ENCODE measurements around the gene C12orf76. TPM values are rescaled to one million over a fixed set of nuclear protein-coding genes. Genes with fewer than 3 reads are reported as not detected.

Gene C12orf76
- total and polyA plus RNA-seq, 9 of the 15 experiments (the other 6 are each of a cell fraction or from before 2014, with no cell fraction given) = 6.3 to 38.6 (median 12.3) TPM

DNA sequence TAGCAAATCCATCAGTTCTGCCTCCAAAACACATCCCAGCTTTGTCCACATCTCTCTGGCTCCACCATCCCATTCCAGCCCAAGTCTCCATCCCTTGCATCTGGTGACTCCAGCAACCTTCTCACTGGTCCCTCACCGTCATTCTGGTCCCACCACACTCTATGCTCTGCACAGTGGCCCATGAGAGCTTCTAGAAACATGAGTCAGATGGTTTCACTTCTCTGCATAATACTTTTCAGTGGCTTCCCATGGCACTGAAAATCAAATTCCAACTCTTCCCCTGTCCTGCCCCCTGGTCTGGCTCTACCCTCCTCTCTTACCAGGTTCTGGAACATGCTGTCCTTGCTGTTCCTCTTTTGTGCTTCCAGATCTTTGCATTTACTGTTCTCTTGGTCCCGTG, 17.2 kb upstream of the C12orf76 start:
- ATAC-seq (no peak), DNase-seq (ENCODE audit: extremely low read depth in 1 of 4, low spot score in 3 of 4) (no peak), FAIRE-seq (no peak)
- Histone ChIP-seq H4K20me1 (replicated peaks; ENCODE audit: control insufficient read depth, insufficient read depth, low read length) (no peaks in the 10 kb centered on the region), H3K9ac (ENCODE audit: insufficient read depth in 1 of 2, low read depth in 2 of 2, low read length in 2 of 2) (no peak overlapping the region), H3K36me3 (ENCODE audit: control insufficient read depth, insufficient read depth, low read length) (no peaks in the 10 kb centered on the region), H3K4me1 (replicated peaks in 1 of 2; ENCODE audit: control insufficient read depth in 2 of 2, insufficient read depth in 2 of 2, low read length in 2 of 2) (peaks cover 6 to 14% of the 10 kb centered on the region in 2 experiments), H3K79me2 (ENCODE audit: control insufficient read depth, insufficient read depth, low read length) (no peaks in the 10 kb centered on the region), H3K9me3 (replicated peaks; ENCODE audit: control insufficient read depth, insufficient read depth, low read depth, low read length) (no peaks in the 10 kb centered on the region), H3K9me1 (ENCODE audit: control insufficient read depth, insufficient read depth, low read length) (no peaks in the 10 kb centered on the region), H3K27ac (ENCODE audit: extremely low read depth, low read depth, low read length) (no peak overlapping the region), H3K27me3 (ENCODE audit: control insufficient read depth in 2 of 2, insufficient read depth in 2 of 2, low read length in 2 of 2) (no peaks in the 10 kb centered on the region), H3K4me2 (ENCODE audit: insufficient read depth, low read length) (no peak overlapping the region), H2AFZ (ENCODE audit: low read depth, low read length) (no peak overlapping the region), H3K4me3 (no peak overlapping the region)
- no TSS peak for BruUV-seq (replicated peaks)
- 34% methylated on average over 2 of the region's 2 CpGs for WGBS (ENCODE audit: insufficient coverage, low coverage, missing lambda C conversion rate)
- intact Hi-C loops (cut with micrococcal nuclease) (no loop called here), in situ Hi-C loops (cut with MboI) (no loop called here)
- no peak for TF ChIP-seq ZNF263 (CRISPR knock-in tag; IDR thresholded peaks at IDR 0.05; ENCODE audit: borderline replicate concordance)
- TF ChIP-seq XRCC5 (IDR thresholded peaks at IDR 0.05; ENCODE audit: low read depth, low read length) = no peak
- TF ChIP-seq MYBL2 (IDR thresholded peaks at IDR 0.05; ENCODE audit: low read depth) = no peak
- TF ChIP-seq MYBL2 (CRISPR knock-in tag; IDR thresholded peaks at IDR 0.05; ENCODE audit: borderline replicate concordance) = no peak
- peak; percentile 25; the same call in 1 of the 2 replicates for TF ChIP-seq SPI1 (IDR thresholded peaks at IDR 0.05; ENCODE audit: borderline replicate concordance, low read depth, low read length)
- CTCF ChIA-PET (ENCODE audit: low intra/inter-chr PET ratio) = no interaction called here
- POLR2A ChIA-PET = no interaction called here

DNA sequence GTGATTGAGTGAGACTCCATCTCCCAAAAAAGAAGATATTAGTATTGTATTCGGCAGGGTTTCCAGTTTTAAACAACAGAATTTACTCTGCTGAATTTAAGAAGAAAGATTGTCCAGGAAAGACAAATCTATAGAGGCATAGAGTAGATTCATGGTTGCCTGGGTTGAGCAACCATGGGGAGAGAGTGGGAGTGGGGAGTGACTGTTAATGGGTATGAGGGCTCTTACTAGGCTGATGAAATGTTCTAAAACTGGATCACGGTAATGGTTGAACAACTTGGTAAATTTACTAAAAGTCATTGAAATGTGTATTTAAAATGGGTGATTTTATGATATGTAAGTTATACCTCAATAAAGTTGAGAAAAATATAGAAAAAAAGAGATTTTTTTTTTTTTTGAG, 13.9 kb upstream of the C12orf76 start:
- intact Hi-C loops (cut with micrococcal nuclease) = no loop called here
- ChIA-PET CTCF (ENCODE audit: low intra/inter-chr PET ratio) (no interaction called here), POLR2A (interaction anchor here (0.5 kb wide), 1 partner anchor 304 kb away, joined by 3 read pairs; no protein-coding TSS in a partner anchor)
- Histone ChIP-seq H2AFZ (ENCODE audit: low read depth, low read length) (no peak overlapping the region), H3K4me3 (no peak overlapping the region), H3K27me3 (ENCODE audit: control insufficient read depth in 2 of 2, insufficient read depth in 2 of 2, low read length in 2 of 2) (no peaks in the 10 kb centered on the region), H4K20me1 (replicated peaks; ENCODE audit: control insufficient read depth, insufficient read depth, low read length) (no peaks in the 10 kb centered on the region), H3K9me3 (replicated peaks; ENCODE audit: control insufficient read depth, insufficient read depth, low read depth, low read length) (no peaks in the 10 kb centered on the region), H3K79me2 (ENCODE audit: control insufficient read depth, insufficient read depth, low read length) (no peaks in the 10 kb centered on the region), H3K4me2 (ENCODE audit: insufficient read depth, low read length) (no peak overlapping the region), H3K9ac (ENCODE audit: insufficient read depth in 1 of 2, low read depth in 2 of 2, low read length in 2 of 2) (no peak overlapping the region), H3K4me1 (replicated peaks in 1 of 2; ENCODE audit: control insufficient read depth in 2 of 2, insufficient read depth in 2 of 2, low read length in 2 of 2) (peaks cover 8 to 21% of the 10 kb centered on the region in 2 experiments; a peak in 4 of 5 replicates), H3K27ac (ENCODE audit: extremely low read depth, low read depth, low read length) (no peak overlapping the region), H3K36me3 (ENCODE audit: control insufficient read depth, insufficient read depth, low read length) (no peaks in the 10 kb centered on the region), H3K9me1 (ENCODE audit: control insufficient read depth, insufficient read depth, low read length) (no peaks in the 10 kb centered on the region)
- in situ Hi-C loops (cut with MboI) = no loop called here
- BruUV-seq (replicated peaks) = no TSS peak
- DNase-seq (ENCODE audit: extremely low read depth in 1 of 4, low spot score in 3 of 4) (no peak), FAIRE-seq (no peak), ATAC-seq (no peak)
- no peak for TF ChIP-seq ESRRB (CRISPR knock-in tag; IDR thresholded peaks at IDR 0.05; ENCODE audit: borderline replicate concordance)
- TF ChIP-seq NCOR1 (IDR thresholded peaks at IDR 0.05) = no peak
- TF ChIP-seq TEAD1 (CRISPR knock-in tag; IDR thresholded peaks at IDR 0.05) = no peak
- TF ChIP-seq HNRNPK (IDR thresholded peaks at IDR 0.05; ENCODE audit: low read depth, low read length, poor library complexity, severe bottlenecking) = no peak
- no peak for TF ChIP-seq ZNF197 (CRISPR knock-in tag; IDR thresholded peaks at IDR 0.05; ENCODE audit: low read depth)
- TF ChIP-seq, protein P1, sequence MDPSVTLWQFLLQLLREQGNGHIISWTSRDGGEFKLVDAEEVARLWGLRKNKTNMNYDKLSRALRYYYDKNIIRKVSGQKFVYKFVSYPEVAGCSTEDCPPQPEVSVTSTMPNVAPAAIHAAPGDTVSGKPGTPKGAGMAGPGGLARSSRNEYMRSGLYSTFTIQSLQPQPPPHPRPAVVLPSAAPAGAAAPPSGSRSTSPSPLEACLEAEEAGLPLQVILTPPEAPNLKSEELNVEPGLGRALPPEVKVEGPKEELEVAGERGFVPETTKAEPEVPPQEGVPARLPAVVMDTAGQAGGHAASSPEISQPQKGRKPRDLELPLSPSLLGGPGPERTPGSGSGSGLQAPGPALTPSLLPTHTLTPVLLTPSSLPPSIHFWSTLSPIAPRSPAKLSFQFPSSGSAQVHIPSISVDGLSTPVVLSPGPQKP (CRISPR knock-in tag; IDR thresholded peaks at IDR 0.05) = no peak
- no peak for TF ChIP-seq CREM (IDR thresholded peaks at IDR 0.05; ENCODE audit: low read depth)
- TF ChIP-seq U2AF2 (optimal IDR thresholded peaks at IDR 0.05; ENCODE audit: low read depth, low read length) = no peak
- TF ChIP-seq MTA1 (IDR thresholded peaks at IDR 0.05; ENCODE audit: borderline replicate concordance) = no peak
- TF ChIP-seq, protein P2, sequence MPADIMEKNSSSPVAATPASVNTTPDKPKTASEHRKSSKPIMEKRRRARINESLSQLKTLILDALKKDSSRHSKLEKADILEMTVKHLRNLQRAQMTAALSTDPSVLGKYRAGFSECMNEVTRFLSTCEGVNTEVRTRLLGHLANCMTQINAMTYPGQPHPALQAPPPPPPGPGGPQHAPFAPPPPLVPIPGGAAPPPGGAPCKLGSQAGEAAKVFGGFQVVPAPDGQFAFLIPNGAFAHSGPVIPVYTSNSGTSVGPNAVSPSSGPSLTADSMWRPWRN (IDR thresholded peaks at IDR 0.05; ENCODE audit: low read depth) = no peak
- no peak for TF ChIP-seq CC2D1A (IDR thresholded peaks at IDR 0.05)
- TF ChIP-seq HDAC6 (IDR thresholded peaks at IDR 0.05; ENCODE audit: low read depth, low read length) = no peak
- no peak for TF ChIP-seq RHOXF2B (CRISPR knock-in tag; conservative IDR thresholded peaks at IDR 0.05)
- WGBS (ENCODE audit: insufficient coverage, low coverage, missing lambda C conversion rate) = 97% methylated on average over 2 of the region's 2 CpGs

Data from K562 (cell line).